ENCODE measurements around the gene PRKCE.

GRCh38 chr2:45745231-45745630 lies 93.8 kb downstream of the PRKCE start:
- no peak for TF ChIP-seq CTCF (IDR thresholded peaks at IDR 0.05)
- TF ChIP-seq POLR2A (IDR thresholded peaks at IDR 0.05), result no peak
